Ishikawa (cell line): ENCODE results near the gene MBD3.

Experiments
- EP300 ChIP-seq: IDR thresholded peaks from 2 replicates; pipeline ENCODE4 v1.6.1; 2012; ENCODE audit warnings: borderline replicate concordance
- TF ChIP-seq, protein P1 (sequence below): IDR thresholded peaks from 2 replicates; pipeline ENCODE4 v1.6.1; 2012

DNA sequence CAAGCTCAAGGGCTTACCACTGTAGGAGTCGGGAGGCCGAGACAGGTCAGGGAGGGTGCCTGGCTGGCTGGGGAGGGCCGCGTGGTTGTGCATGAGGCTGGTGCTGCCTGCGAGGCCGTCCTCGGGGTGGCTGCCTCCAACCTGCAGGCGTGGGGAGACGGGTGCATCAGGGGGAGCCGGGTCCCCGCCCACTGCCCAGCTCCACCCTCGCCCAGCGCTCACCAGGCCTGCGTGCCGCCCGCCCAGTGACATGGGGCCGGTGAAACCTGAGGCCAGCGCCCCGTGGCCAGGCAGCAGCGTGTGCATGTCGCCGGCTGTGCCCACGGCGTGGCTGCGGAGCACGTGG, 26.4 kb upstream of the MBD3 start:
- TF ChIP-seq, protein P1, sequence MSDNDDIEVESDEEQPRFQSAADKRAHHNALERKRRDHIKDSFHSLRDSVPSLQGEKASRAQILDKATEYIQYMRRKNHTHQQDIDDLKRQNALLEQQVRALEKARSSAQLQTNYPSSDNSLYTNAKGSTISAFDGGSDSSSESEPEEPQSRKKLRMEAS, result no peak
- TF ChIP-seq EP300, result no peak
